OCI-LY1 (cell line): Measurements from ENCODE around the gene SKA2.
"Not testable (repeated sequence)": the region's sequence is repeated elsewhere in the genome, so short reads cannot be mapped to it uniquely, and the experiment has no call there.

ENCODE experiments used
- H2AFZ ChIP-seq: fragments of 200-600 bp; sonication (generic), shearing (Covaris generic); 2 replicates; pipeline ENCODE4 v1.6.0; 2014; ENCODE audit warnings: antibody characterized with exemption, mild to moderate bottlenecking, low read length
- H3F3A ChIP-seq: fragments of 200-600 bp; sonication (generic), shearing (Covaris generic); 2 replicates; pipeline ENCODE4 v1.6.0; 2014; ENCODE audit warnings: mild to moderate bottlenecking, antibody characterized with exemption, low read length, moderate library complexity; ENCODE audit not compliant: insufficient read depth
- H3K27ac ChIP-seq: fragments of 200-600 bp; sonication (generic); 2 replicates; pipeline ENCODE4 v1.5.1; 2014; ENCODE audit warnings: low read length, mixed run types, mild to moderate bottlenecking, low read depth; ENCODE audit not compliant: poor library complexity, severe bottlenecking
- H3K27me3 ChIP-seq: fragments of 200-600 bp; sonication (generic); 2 replicates; pipeline ENCODE4 v1.6.0; 2014; ENCODE audit warnings: antibody characterized with exemption, mild to moderate bottlenecking, low read length, moderate library complexity; ENCODE audit not compliant: insufficient read depth
- H3K36me3 ChIP-seq: fragments of 200-600 bp; sonication (generic); 2 replicates; pipeline ENCODE4 v1.6.1; 2014; ENCODE audit warnings: mild to moderate bottlenecking, antibody characterized with exemption, low read length, moderate library complexity, mixed read lengths; ENCODE audit not compliant: insufficient read depth
- H3K4me1 ChIP-seq: fragments of 200-600 bp; sonication (generic); 2 replicates; pipeline ENCODE4 v1.5.1; 2014; ENCODE audit warnings: mild to moderate bottlenecking, low read length, moderate library complexity; ENCODE audit not compliant: insufficient read depth, severe bottlenecking
- H3K4me2 ChIP-seq: fragments of 200-600 bp; sonication (generic), shearing (Covaris generic); 2 replicates; pipeline ENCODE4 v1.6.1; 2014; ENCODE audit warnings: low read length
- H3K4me3 ChIP-seq: fragments of 200-600 bp; sonication (generic); 2 replicates; pipeline ENCODE4 v1.5.1; 2014; ENCODE audit warnings: low read length, low read depth, mild to moderate bottlenecking, mixed read lengths; ENCODE audit not compliant: poor library complexity, severe bottlenecking
- H3K79me2 ChIP-seq: fragments of 200-600 bp; shearing (Covaris generic); 2 replicates; pipeline ENCODE4 v1.6.1; 2016; ENCODE audit warnings: mixed run types, low read length, mixed read lengths; ENCODE audit not compliant: insufficient read depth
- H3K9ac ChIP-seq: fragments of 200-600 bp; sonication (generic), shearing (Covaris generic); 2 replicates; pipeline ENCODE4 v1.6.1; 2014; ENCODE audit warnings: mild to moderate bottlenecking, low read length, mixed read lengths
- H3K9me2 ChIP-seq: fragments of 200-600 bp; sonication (generic), shearing (Covaris generic); 2 replicates; pipeline ENCODE4 v1.6.1; 2014; ENCODE audit warnings: low read depth, mild to moderate bottlenecking, low read length, mixed read lengths
- H3K9me3 ChIP-seq: fragments of 200-600 bp; shearing (Covaris generic); 2 replicates; pipeline ENCODE4 v1.6.1; 2014; ENCODE audit warnings: low read length, mixed read lengths
- H4K20me1 ChIP-seq: fragments of 200-600 bp; sonication (generic), shearing (Covaris generic); 2 replicates; pipeline ENCODE4 v1.6.0; 2016; ENCODE audit warnings: mild to moderate bottlenecking, low read length; ENCODE audit not compliant: insufficient read depth
- CTCF ChIP-seq: fragments of 200-600 bp; sonication (generic), shearing (Covaris generic); IDR thresholded peaks from 2 replicates; pipeline ENCODE4 v1.5.1; 2017; ENCODE audit warnings: mild to moderate bottlenecking, antibody characterized with exemption, low read length, moderate library complexity, mixed read lengths
- EZH2 ChIP-seq: fragments of 200-600 bp; sonication (generic), shearing (Covaris generic); IDR thresholded peaks from 2 replicates; pipeline ENCODE4 v1.8.0; 2017; ENCODE audit warnings: borderline replicate concordance, mixed run types, mild to moderate bottlenecking, antibody characterized with exemption, low read length, moderate library complexity, mixed read lengths

The SKA2 gene

DNA sequence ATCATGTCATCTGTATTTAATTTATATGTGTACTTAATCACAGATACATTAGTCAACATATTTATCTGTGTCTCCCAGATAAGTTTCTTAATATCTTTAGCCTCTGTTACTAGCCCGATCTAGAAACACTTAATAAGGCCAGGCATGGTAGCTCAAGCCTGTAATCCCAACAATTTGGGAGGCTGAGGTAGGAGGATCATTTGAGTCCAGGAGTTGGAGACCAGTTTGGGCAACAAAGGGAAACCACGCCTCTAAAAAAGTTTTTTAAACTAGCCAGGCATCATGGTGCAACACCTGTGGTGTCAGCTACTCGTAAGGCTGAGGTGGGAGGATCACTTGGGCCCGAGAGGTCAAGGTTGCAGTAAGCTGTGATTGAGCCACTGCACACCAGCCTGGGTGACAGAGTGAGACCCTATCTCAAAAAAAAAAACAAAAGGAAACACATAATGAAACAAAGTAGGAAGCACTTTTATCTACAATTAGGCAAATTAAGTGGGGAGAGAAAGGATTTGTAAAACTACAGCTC is 9.4 kb downstream of the SKA2 start:
- no peak overlapping the region for H3K27ac ChIP-seq
- no peak overlapping the region for H2AFZ ChIP-seq
- H3K9me3 ChIP-seq, result no peaks in the 10 kb centered on the region
- no peak overlapping the region for H3K9ac ChIP-seq
- no peaks in the 10 kb centered on the region for H3F3A ChIP-seq
- peaks cover 5% of the 10 kb centered on the region for H3K4me1 ChIP-seq
- no peaks in the 10 kb centered on the region for H3K27me3 ChIP-seq
- no peak overlapping the region for H3K4me2 ChIP-seq
- H3K36me3 ChIP-seq, result peaks cover 49% of the 10 kb centered on the region
- TF ChIP-seq CTCF (no peak), EZH2 (no peak)
- H3K79me2 ChIP-seq, result peaks cover 96% of the 10 kb centered on the region
- H3K9me2 ChIP-seq, result no peaks in the 10 kb centered on the region
- H4K20me1 ChIP-seq, result no peaks in the 10 kb centered on the region
- no peak overlapping the region for H3K4me3 ChIP-seq

DNA sequence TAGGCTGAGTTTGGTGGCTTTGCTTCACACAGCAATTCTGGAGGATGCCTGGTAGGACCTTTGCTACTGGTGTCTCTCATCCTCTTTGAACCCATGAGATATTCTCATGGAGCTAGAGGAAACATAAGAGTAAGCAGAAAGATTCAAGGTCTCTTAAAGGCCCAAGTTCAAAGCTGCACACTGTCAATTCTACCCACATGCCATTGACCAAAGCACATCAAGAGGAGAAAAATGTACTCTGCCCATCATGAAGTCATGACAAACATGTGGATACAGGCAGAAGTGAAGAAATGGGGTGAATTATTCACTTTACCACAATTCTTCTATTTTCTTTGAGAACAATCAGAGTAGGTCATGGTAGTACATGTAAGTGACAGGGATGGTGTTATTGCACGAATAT is 13.1 kb downstream of the SKA2 start:
- no peaks in the 10 kb centered on the region for H3K4me1 ChIP-seq
- no peak for TF ChIP-seq EZH2
- TF ChIP-seq CTCF, result no peak
- peaks cover 34% of the 10 kb centered on the region for H3K36me3 ChIP-seq
- H3K9me3 ChIP-seq, result no peaks in the 10 kb centered on the region
- H2AFZ ChIP-seq, result no peak overlapping the region
- no peaks in the 10 kb centered on the region for H3K9me2 ChIP-seq
- H3F3A ChIP-seq, result no peaks in the 10 kb centered on the region
- H3K4me2 ChIP-seq, result no peak overlapping the region
- H3K4me3 ChIP-seq, result no peak overlapping the region
- no peak overlapping the region for H3K9ac ChIP-seq
- peaks cover 95% of the 10 kb centered on the region for H3K79me2 ChIP-seq
- no peaks in the 10 kb centered on the region for H4K20me1 ChIP-seq
- H3K27me3 ChIP-seq, result no peaks in the 10 kb centered on the region
- H3K27ac ChIP-seq, result no peak overlapping the region

- Histone ChIP-seq H3F3A (no peaks in the 10 kb centered on the region), H3K9me3 (no peaks in the 10 kb centered on the region), H3K79me2 (peaks cover 94% of the 10 kb centered on the region), H3K9ac (no peak overlapping the region), H3K36me3 (peaks cover 23% of the 10 kb centered on the region), H3K27ac (no peak overlapping the region), H3K4me1 (no peaks in the 10 kb centered on the region), H4K20me1 (no peaks in the 10 kb centered on the region), H3K4me3 (no peak overlapping the region), H2AFZ (no peak overlapping the region), H3K27me3 (no peaks in the 10 kb centered on the region), H3K9me2 (no peaks in the 10 kb centered on the region), H3K4me2 (no peak overlapping the region)
- no peak for TF ChIP-seq CTCF
- TF ChIP-seq EZH2, result no peak
These were observed 15.0 kb downstream of the SKA2 start for GRCh38 chr17:59139939-59140338.

DNA sequence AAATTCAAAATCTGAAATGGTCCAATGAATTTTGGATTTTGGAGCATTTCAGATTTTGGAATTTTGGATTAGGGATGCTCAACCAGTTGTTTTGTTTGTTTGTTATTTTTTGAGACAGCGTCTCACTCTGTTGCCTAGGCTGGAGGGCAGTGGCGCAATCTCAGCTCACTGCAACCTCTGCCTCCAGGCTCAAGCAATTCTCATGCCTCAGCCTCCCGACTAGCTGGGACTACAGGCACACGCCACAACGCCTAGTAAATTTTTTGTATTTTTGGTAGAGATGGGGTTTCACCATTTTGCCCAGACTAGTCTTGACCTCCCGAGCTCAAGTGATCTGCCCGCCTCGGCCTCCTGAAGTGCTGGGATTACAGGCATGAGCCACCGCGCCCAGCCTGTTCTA is 16.6 kb downstream of the SKA2 start:
- H3K27me3 ChIP-seq, H4K20me1 ChIP-seq: not testable (repeated sequence)

More for the DNA sequence above, 16.6 kb downstream of the SKA2 start:
- not testable (repeated sequence) for H3K4me2 ChIP-seq, H3K9me3 ChIP-seq, H2AFZ ChIP-seq, H3K4me1 ChIP-seq, H3K4me3 ChIP-seq, H3K36me3 ChIP-seq, H3K9me2 ChIP-seq, H3K9ac ChIP-seq, H3K27ac ChIP-seq, H3F3A ChIP-seq
- peaks cover 93% of the 10 kb centered on the region for H3K79me2 ChIP-seq
